HCT116 (cell line): ENCODE measurements around the gene TMEM91. TPM values are rescaled to one million over a fixed set of nuclear protein-coding genes. Genes with fewer than 3 reads are reported as not detected.

Source experiments
- ATAC-seq: fragments of 200-7000 bp; cut with Tn5 transposase; 2 replicates; pipeline ENCODE4 v1.9.1; 2020; ENCODE audit warnings: mild to moderate bottlenecking, moderate library complexity
- BruUV-seq: library from RNA; stranded (reverse); fragments of 400-500 nt; replicated peaks from 2 replicates; lab custom pipeline; 2021; lab: Mats Ljungman, UMichigan
- CTCF ChIA-PET: fragments of 300-600 bp; sonication (Branson Sonifier 250); formaldehyde crosslinking; loops from one replicate; lab custom pipeline; 2021; ENCODE audit warnings: antibody characterized with exemption; lab: Charles Lee
- POLR2A ChIA-PET: fragments of 300-600, 350-600 bp; sonication (Branson Sonifier 250); formaldehyde crosslinking; loops from one replicate; lab custom pipeline; 2021; ENCODE audit warnings: antibody characterized with exemption; lab: Charles Lee
- RAD21 ChIA-PET, 2 experiments: fragments of 300-600 bp; sonication (Branson Sonifier 250); formaldehyde crosslinking; loops; one replicate each; lab custom pipeline; 2023; ENCODE audit warnings: low total read pairs in 2 of 2; ENCODE audit not compliant: uncharacterized antibody in 2 of 2, unreplicated experiment in 2 of 2, low non-redundant PET in 1 of 2; lab: Charles Lee
- DNase-seq: peaks from one replicate; pipeline ENCODE4 v3.0.0-alpha.2; 2010; ENCODE audit warnings: low read depth, low spot score
- H2AFZ ChIP-seq: fragments of 200-600 bp; shearing (Covaris generic), sonication (generic); 2 replicates; pipeline ENCODE4 v1.6.1; 2017; ENCODE audit warnings: low read depth, mixed run types, mixed read lengths, antibody characterized with exemption, low read length; ENCODE audit not compliant: poor library complexity, severe bottlenecking
- H3K27ac ChIP-seq: 2 replicates; pipeline ENCODE4 v1.5.1; 2012; ENCODE audit warnings: low read depth, low read length
- H3K27me3 ChIP-seq: fragments of 200-600 bp; sonication (generic); 2 replicates; pipeline ENCODE4 v1.6.1; 2016; ENCODE audit warnings: mixed run types, low read length, mixed read lengths; ENCODE audit not compliant: insufficient read depth
- H3K36me3 ChIP-seq, 2 experiments: fragments of 200-500 bp in 1 of 2; fragments of 200-600 bp in 1 of 2; sonication (Bioruptor generic) in 1 of 2; sonication (generic) in 1 of 2; 2 replicates each; pipeline versions ENCODE4 v1.5.1 to v1.6.1; 2014 to 2016; ENCODE audit warnings: low read length in 2 of 2, inconsistent platforms in 1 of 2, mixed read lengths in 1 of 2, mixed run types in 1 of 2; ENCODE audit not compliant: insufficient read depth in 2 of 2, control insufficient read depth in 1 of 2
- H3K4me1 ChIP-seq, 2 experiments: fragments of 200-600 bp in 1 of 2; sonication (generic) in 1 of 2; 2 replicates each; pipeline versions ENCODE4 v1.5.1 to v1.6.1; 2012 to 2017; ENCODE audit warnings: low read length in 2 of 2, inconsistent platforms in 1 of 2, mild to moderate bottlenecking in 1 of 2, mixed read lengths in 1 of 2, mixed run types in 1 of 2, moderate library complexity in 1 of 2; ENCODE audit not compliant: insufficient read depth in 2 of 2, control insufficient read depth in 1 of 2
- H3K4me2 ChIP-seq: fragments of 200-600 bp; sonication (generic); 2 replicates; pipeline ENCODE4 v1.6.1; 2017; ENCODE audit warnings: mixed run types, low read length, mixed read lengths
- H3K4me3 ChIP-seq, 2 experiments: fragments of 200-600 bp in 1 of 2; sonication (generic) in 1 of 2; replicated peaks in 1 of 2; 2 replicates each; pipeline ENCODE4 v1.5.1; 2011 to 2016; ENCODE audit warnings: low read length in 2 of 2, control low read depth in 1 of 2, low read depth in 1 of 2, mild to moderate bottlenecking in 1 of 2, mixed read lengths in 1 of 2, mixed run types in 1 of 2
- H3K79me2 ChIP-seq: fragments of 200-600 bp; sonication (generic); 2 replicates; pipeline ENCODE4 v1.6.1; 2017; ENCODE audit warnings: mild to moderate bottlenecking, mixed run types, low read length, moderate library complexity, mixed read lengths; ENCODE audit not compliant: insufficient read depth
- H3K9ac ChIP-seq: fragments of 200-600 bp; sonication (generic); 2 replicates; pipeline ENCODE4 v1.6.1; 2016; ENCODE audit warnings: low read length, mixed read lengths
- H3K9me2 ChIP-seq: fragments of 200-600 bp; sonication (generic), shearing (Covaris generic); 2 replicates; pipeline ENCODE4 v1.6.1; 2017; ENCODE audit warnings: mixed run types, mild to moderate bottlenecking, moderate library complexity; ENCODE audit not compliant: insufficient read depth
- H3K9me3 ChIP-seq, 2 experiments: fragments of 200-500 bp in 1 of 2; fragments of 200-600 bp in 1 of 2; sonication (Bioruptor generic) in 1 of 2; sonication (generic) in 1 of 2; 2 replicates each; pipeline ENCODE4 v1.6.1; 2014 to 2017; ENCODE audit warnings: low read length in 2 of 2, mixed read lengths in 2 of 2, inconsistent platforms in 1 of 2, low read depth in 1 of 2, mild to moderate bottlenecking in 1 of 2, mixed run types in 1 of 2, moderate library complexity in 1 of 2; ENCODE audit not compliant: control insufficient read depth in 1 of 2, insufficient read depth in 1 of 2
- H4K20me1 ChIP-seq: fragments of 200-600 bp; sonication (generic), shearing (Covaris generic); 2 replicates; pipeline ENCODE4 v1.6.1; 2017; ENCODE audit warnings: mixed run types, mild to moderate bottlenecking, moderate library complexity; ENCODE audit not compliant: insufficient read depth
- ATF3 ChIP-seq: IDR thresholded peaks from 2 replicates; pipeline ENCODE4 v1.6.1; 2012
- CBX3 ChIP-seq: IDR thresholded peaks from 2 replicates; pipeline ENCODE4 v1.6.1; 2012; ENCODE audit warnings: low read depth
- CTCF ChIP-seq, 3 experiments: fragments of 200-600 bp in 1 of 3; sonication (generic) in 1 of 3; IDR thresholded peaks in 2 of 3; conservative IDR thresholded peaks in 1 of 3; 2 replicates each; pipeline ENCODE4 v1.5.1; 2012 to 2017; ENCODE audit warnings: low read depth in 2 of 3, low read length in 2 of 3, antibody characterized with exemption in 1 of 3, borderline replicate concordance in 1 of 3, control low read depth in 1 of 3, mild to moderate bottlenecking in 1 of 3, mixed read lengths in 1 of 3, mixed run types in 1 of 3, moderate library complexity in 1 of 3; ENCODE audit not compliant: insufficient read depth in 1 of 3
- ELF1 ChIP-seq: IDR thresholded peaks from 2 replicates; pipeline ENCODE4 v1.6.1; 2012; ENCODE audit warnings: low read depth, borderline replicate concordance
- EZH2 ChIP-seq: fragments of 200-600 bp; sonication (generic); IDR thresholded peaks from 2 replicates; pipeline ENCODE4 v1.6.1; 2017; ENCODE audit warnings: antibody characterized with exemption, mixed run types
- EZH2phosphoT487 ChIP-seq: fragments of 200-600 bp; IDR thresholded peaks from 2 replicates; pipeline ENCODE4 v1.6.1; 2018; ENCODE audit warnings: antibody characterized with exemption, borderline replicate concordance
- FOSL1 ChIP-seq: IDR thresholded peaks from 2 replicates; pipeline ENCODE4 v1.6.1; 2012; ENCODE audit warnings: low read depth
- MAX ChIP-seq: IDR thresholded peaks from 2 replicates; pipeline ENCODE4 v1.6.1; 2012
- SIN3A ChIP-seq: IDR thresholded peaks from 2 replicates; pipeline ENCODE4 v1.6.1; 2012; ENCODE audit warnings: low read depth
- SP1 ChIP-seq: IDR thresholded peaks from 2 replicates; pipeline ENCODE4 v1.6.1; 2012; ENCODE audit warnings: low read depth
- SRF ChIP-seq: IDR thresholded peaks from 2 replicates; pipeline ENCODE4 v1.6.1; 2012; ENCODE audit warnings: low read depth
- TCF7L2 ChIP-seq: IDR thresholded peaks from 2 replicates; pipeline ENCODE4 v1.7.0; 2011; ENCODE audit warnings: borderline replicate concordance, inconsistent platforms; ENCODE audit not compliant: insufficient read depth, insufficient read length; ENCODE audit errors: extremely low read depth
- YY1 ChIP-seq: IDR thresholded peaks from 2 replicates; pipeline ENCODE4 v1.6.1; 2011; ENCODE audit warnings: low read length, low read depth, moderate library complexity, mild to moderate bottlenecking; ENCODE audit not compliant: insufficient replicate concordance; ENCODE audit errors: extremely low read depth
- ZBTB33 ChIP-seq: IDR thresholded peaks from 2 replicates; pipeline ENCODE4 v1.6.1; 2011; ENCODE audit warnings: mild to moderate bottlenecking, low read length, moderate library complexity; ENCODE audit not compliant: insufficient replicate concordance; ENCODE audit errors: extremely low read depth
- ZFX ChIP-seq: fragments of 450-650 bp; IDR thresholded peaks from 2 replicates; pipeline ENCODE4 v1.6.1; 2017
- ZNF274 ChIP-seq: fragments of 200-500 bp; sonication (Bioruptor generic); IDR thresholded peaks from 2 replicates; pipeline ENCODE4 v1.6.1; 2014; ENCODE audit warnings: mild to moderate bottlenecking, low read depth, low read length, inconsistent platforms
- intact Hi-C: fragments of 100-400 bp; cut with micrococcal nuclease; formaldehyde crosslinking; loops from 2 replicates; pipeline ENCODE4 v1.10.0; 2022
- total RNA-seq: library from RNA; stranded (reverse); gene quantifications from one replicate; pipeline ENCODE4 v1.2.1, GENCODE V29; 2021; ENCODE audit not compliant: unreplicated experiment

TMEM91 gene
- total RNA-seq, 1 experiment from 2014 or later: 4.4 TPM

- Histone ChIP-seq H3K4me2 (no peak overlapping the region), H2AFZ (no peak overlapping the region), H4K20me1 (no peaks in the 10 kb centered on the region), H3K4me3 (no peak overlapping the region), H3K27ac (no peak overlapping the region), H3K79me2 (no peaks in the 10 kb centered on the region), H3K9ac (no peak overlapping the region), H3K9me3 (no peaks in the 10 kb centered on the region), H3K9me2 (no peaks in the 10 kb centered on the region), H3K27me3 (no peaks in the 10 kb centered on the region), H3K4me1 (peaks cover 2 to 8% of the 10 kb centered on the region in 2 experiments; a peak in 3 of 4 replicates), H3K36me3 (peaks cover 3% of the 10 kb centered on the region in 2 experiments; a peak in 2 of 4 replicates)
- ChIA-PET POLR2A (no interaction called here), CTCF (no interaction called here), RAD21 (no interaction called here)
- TF ChIP-seq ATF3: no peak
- no peak for TF ChIP-seq TCF7L2
- TF ChIP-seq ELF1: no peak
- TF ChIP-seq ZFX: no peak
- TF ChIP-seq EZH2phosphoT487: no peak
- no peak for TF ChIP-seq SIN3A
- TF ChIP-seq MAX: no peak
- no peak for TF ChIP-seq EZH2
- no peak for TF ChIP-seq ZNF274
- TF ChIP-seq FOSL1: no peak
- TF ChIP-seq CBX3: no peak
- TF ChIP-seq SP1: no peak
- TSS peak; percentile 19 for BruUV-seq
- ATAC-seq (no peak), DNase-seq (no peak)
- intact Hi-C loops: no loop called here
Observed at GRCh38 chr19:41414461-41414860, 38.1 kb downstream of the TMEM91 start.

GRCh38 chr19:41415154-41415571 is 38.8 kb downstream of the TMEM91 start:
- no peak for DNase-seq
- Histone ChIP-seq H4K20me1 (no peaks in the 10 kb centered on the region), H3K36me3 (peaks cover 3 to 6% of the 10 kb centered on the region in 2 experiments; a peak in 2 of 4 replicates), H3K27me3 (no peaks in the 10 kb centered on the region), H3K27ac (no peak overlapping the region), H3K79me2 (no peaks in the 10 kb centered on the region), H3K4me3 (no peak overlapping the region), H3K9me3 (no peaks in the 10 kb centered on the region), H3K4me1 (0 out of 4 replicates have a peak, but pooled peaks cover 0 to 3% of the 10 kb centered on the region in 2 experiments), H3K4me2 (no peak overlapping the region), H3K9ac (no peak overlapping the region), H2AFZ (no peak overlapping the region), H3K9me2 (no peaks in the 10 kb centered on the region)
- CTCF ChIA-PET: interaction anchor here (0.7 kb wide), 1 partner anchor 28 kb away, joined by 3 read pairs; no protein-coding TSS in a partner anchor
- POLR2A ChIA-PET: no interaction called here
- ATAC-seq: no peak
- RAD21 ChIA-PET: no interaction called here
- no TSS peak for BruUV-seq
- intact Hi-C loops: no loop called here
- TF ChIP-seq YY1 (no peak), ZNF274 (no peak), SRF (no peak), ZBTB33 (no peak), CTCF (IDR thresholded peaks at IDR 0.05 in 2 of 3, conservative IDR thresholded peaks at IDR 0.05 in 1 of 3; ENCODE audit: borderline replicate concordance in 1 of 3, insufficient read depth in 1 of 3, low read depth in 2 of 3, low read length in 2 of 3) (no peak), SP1 (no peak), MAX (no peak), FOSL1 (no peak)
